Sigmoid colon (tissue), 7 donors: ENCODE results near the gene CATSPERD. TPM values are rescaled to one million over a fixed set of nuclear protein-coding genes. Genes with fewer than 3 reads are reported as not detected.

Experiments
- DNase-seq: peaks from one replicate; pipeline ENCODE4 v3.0.0-alpha.2; 2019
- H3K27ac ChIP-seq, 4 donors: fragments of 200-600 bp; sonication (generic); one replicate each; pipeline ENCODE4 v1.5.1; 2016 to 2019; ENCODE audit warnings: mild to moderate bottlenecking in 1 of 4
- H3K27me3 ChIP-seq, 3 donors: fragments of 200-600 bp; sonication (generic); one replicate each; pipeline ENCODE4 v1.5.1; 2019; ENCODE audit warnings: mild to moderate bottlenecking in 1 of 3
- H3K36me3 ChIP-seq, 4 donors: fragments of 200-600 bp; sonication (generic); one replicate each; pipeline ENCODE4 v1.5.1; 2016 to 2019
- H3K4me1 ChIP-seq, 4 donors: fragments of 200-600 bp; sonication (generic); one replicate each; pipeline ENCODE4 v1.5.1; 2017 to 2019
- H3K4me3 ChIP-seq, 4 donors: fragments of 200-600 bp; sonication (generic); one replicate each; pipeline ENCODE4 v1.5.1; 2017 to 2019; ENCODE audit warnings: mild to moderate bottlenecking in 2 of 4, moderate library complexity in 1 of 4
- H3K9me3 ChIP-seq, 4 donors: fragments of 200-600 bp in 3 of 4; sonication (generic) in 3 of 4; one replicate each; pipeline versions ENCODE4 v1.5.1 to v1.6.1; 2013 to 2019
- EP300 ChIP-seq, 4 donors: sonication (generic); formaldehyde crosslinking; IDR thresholded peaks; one replicate each; pipeline ENCODE4 v1.6.1; 2017; ENCODE audit warnings: antibody characterized with exemption in 4 of 4
- POLR2A ChIP-seq, 2 donors: fragments of 450-650 bp; IDR thresholded peaks; one replicate each; pipeline ENCODE4 v1.6.1; 2016; ENCODE audit warnings: antibody characterized with exemption in 2 of 2, mild to moderate bottlenecking in 2 of 2, moderate library complexity in 2 of 2
- POLR2AphosphoS5 ChIP-seq, 4 donors: sonication (generic); formaldehyde crosslinking; IDR thresholded peaks; one replicate each; pipeline ENCODE4 v1.6.1; 2017; ENCODE audit warnings: antibody characterized with exemption in 4 of 4
- WGBS, 2 donors: extraction: QIAGEN DNeasy Blood & Tissue Kit; methylation state at CpG; one replicate each; pipeline ENCODE4 v1.1.7; 2013; 5-methylcytosine and 5-hydroxymethylcytosine counted together
- intact Hi-C: fragments of 100-400 bp; cut with DNase I; formaldehyde crosslinking; loops from one replicate; pipeline ENCODE4 v1.15.1; 2023
- polyA plus RNA-seq, 3 donors: library from polyadenylated mRNA; stranded (reverse); fragments of 200-250 nt; gene quantifications; one replicate each; pipeline ENCODE4 v1.2.3, GENCODE V29; 2013
- total RNA-seq, 4 donors: library from RNA; depleted of rRNA; stranded (reverse); fragments of >200 nt; gene quantifications; one replicate each; pipeline ENCODE4 v1.1.0, GENCODE V29; 2016
- TF ChIP-seq, protein P1 (sequence below), 4 experiments: fragments of 450-650 bp in 3 of 4; fragments of 200-600 bp in 1 of 4; IDR thresholded peaks; one replicate each; pipeline ENCODE4 v1.5.1; 2016 to 2019; ENCODE audit warnings: antibody characterized with exemption in 4 of 4, mild to moderate bottlenecking in 3 of 4, moderate library complexity in 2 of 4
- donor health status: healthy with polysubstance abuse.
- donor health status: Bipolar disorder and iron deficiency.
- donor health status: healthy.

CATSPERD gene
- total and polyA plus RNA-seq, 7 donors = not detected

GRCh38 chr19:5825178-5825577, 104.7 kb downstream of the CATSPERD start:
- 88 to 95% methylated on average over 21 of the region's 21 CpGs for WGBS, 2 donors
- TF ChIP-seq POLR2A (IDR thresholded peaks at IDR 0.05) (no peak), EP300 (IDR thresholded peaks at IDR 0.05) (no peak), POLR2AphosphoS5 (IDR thresholded peaks at IDR 0.05) (no peak)
- TF ChIP-seq, protein P1, sequence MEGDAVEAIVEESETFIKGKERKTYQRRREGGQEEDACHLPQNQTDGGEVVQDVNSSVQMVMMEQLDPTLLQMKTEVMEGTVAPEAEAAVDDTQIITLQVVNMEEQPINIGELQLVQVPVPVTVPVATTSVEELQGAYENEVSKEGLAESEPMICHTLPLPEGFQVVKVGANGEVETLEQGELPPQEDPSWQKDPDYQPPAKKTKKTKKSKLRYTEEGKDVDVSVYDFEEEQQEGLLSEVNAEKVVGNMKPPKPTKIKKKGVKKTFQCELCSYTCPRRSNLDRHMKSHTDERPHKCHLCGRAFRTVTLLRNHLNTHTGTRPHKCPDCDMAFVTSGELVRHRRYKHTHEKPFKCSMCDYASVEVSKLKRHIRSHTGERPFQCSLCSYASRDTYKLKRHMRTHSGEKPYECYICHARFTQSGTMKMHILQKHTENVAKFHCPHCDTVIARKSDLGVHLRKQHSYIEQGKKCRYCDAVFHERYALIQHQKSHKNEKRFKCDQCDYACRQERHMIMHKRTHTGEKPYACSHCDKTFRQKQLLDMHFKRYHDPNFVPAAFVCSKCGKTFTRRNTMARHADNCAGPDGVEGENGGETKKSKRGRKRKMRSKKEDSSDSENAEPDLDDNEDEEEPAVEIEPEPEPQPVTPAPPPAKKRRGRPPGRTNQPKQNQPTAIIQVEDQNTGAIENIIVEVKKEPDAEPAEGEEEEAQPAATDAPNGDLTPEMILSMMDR (IDR thresholded peaks at IDR 0.05) = no peak
- peaks cover 0 to 49% (median 46%) of the 10 kb centered on the region in 4 donors for H3K4me1 ChIP-seq
- DNase-seq = no peak
- H3K4me3 ChIP-seq = no peak overlapping the region
- no peaks in the 10 kb centered on the region for H3K9me3 ChIP-seq
- H3K36me3 ChIP-seq = no peaks in the 10 kb centered on the region
- intact Hi-C loops = loop anchor here (1.0 kb wide), 1 partner anchor 19 kb away; no protein-coding TSS in a partner anchor
- H3K27ac ChIP-seq = no peak overlapping the region
- H3K27me3 ChIP-seq = peaks cover 0 to 5% (median 0%) of the 10 kb centered on the region in 3 donors

- TF ChIP-seq POLR2AphosphoS5 (IDR thresholded peaks at IDR 0.05) = peak in 2 of 4 donors; percentile 37 to 51
- no peak for TF ChIP-seq POLR2A (IDR thresholded peaks at IDR 0.05)
- no peak for TF ChIP-seq EP300 (IDR thresholded peaks at IDR 0.05)
- TF ChIP-seq, protein P1 (IDR thresholded peaks at IDR 0.05) = peak in 3 of 4 experiments; percentile 11 to 22 (median 20)
- H3K36me3 ChIP-seq = no peaks in the 10 kb centered on the region
- peak; percentile 91 for DNase-seq
- 11 to 14% methylated on average over 24 of the region's 24 CpGs for WGBS, 2 donors
- no peak overlapping the region for H3K4me3 ChIP-seq
- H3K27ac ChIP-seq = peak overlapping the region; percentile 87 to 96 (median 92)
- H3K9me3 ChIP-seq = no peaks in the 10 kb centered on the region
- peaks cover 0 to 45% (median 43%) of the 10 kb centered on the region in 4 donors for H3K4me1 ChIP-seq
- intact Hi-C loops = no loop called here
- peaks cover 0 to 5% (median 0%) of the 10 kb centered on the region in 3 donors for H3K27me3 ChIP-seq
Observed at GRCh38 chr19:5826531-5827341, 106.3 kb downstream of the CATSPERD start.

DNA sequence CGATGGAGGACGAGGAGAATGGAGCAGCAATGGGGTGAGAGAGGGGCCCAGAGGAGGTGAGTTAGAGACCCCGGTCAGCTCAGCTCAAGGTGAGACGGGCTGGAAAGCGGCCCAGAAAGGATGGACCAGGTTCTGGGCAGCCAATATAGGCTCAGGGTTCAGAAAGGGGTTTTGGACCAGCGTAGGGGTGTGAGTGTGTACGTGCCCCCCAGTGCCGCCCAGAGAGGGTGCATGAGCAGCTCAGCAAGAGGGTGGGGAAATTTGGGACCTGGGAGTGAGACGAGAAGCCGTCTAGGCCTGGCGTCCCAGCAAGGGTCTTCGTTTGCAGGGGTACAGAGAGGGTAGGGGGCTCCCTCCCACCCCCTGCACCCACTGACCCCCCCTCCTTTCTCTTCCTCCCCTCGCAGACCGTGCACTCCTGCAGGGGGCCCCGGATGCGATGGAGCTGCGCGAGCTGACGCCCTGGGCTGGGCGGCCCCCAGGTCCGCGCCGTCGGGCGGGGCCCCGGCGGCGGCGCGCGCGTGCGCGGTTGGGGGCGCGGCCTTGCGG, 107.0 kb downstream of the CATSPERD start:
- Histone ChIP-seq H3K4me1 (peaks cover 0 to 39% (median 36%) of the 10 kb centered on the region in 4 donors), H3K27me3 (peaks cover 0 to 5% (median 0%) of the 10 kb centered on the region in 3 donors), H3K9me3 (no peaks in the 10 kb centered on the region), H3K36me3 (no peaks in the 10 kb centered on the region), H3K4me3 (peak overlapping the region in 3 of 4 donors; percentile 46 to 57 (median 51)), H3K27ac (peak overlapping the region; percentile 87 to 96 (median 92))
- no peak for DNase-seq
- no peak for TF ChIP-seq EP300 (IDR thresholded peaks at IDR 0.05)
- 17 to 18% methylated on average over 37 of the region's 37 CpGs for WGBS, 2 donors
- intact Hi-C loops = no loop called here

GRCh38 chr19:5827891-5828660, 107.6 kb downstream of the CATSPERD start:
- WGBS, 2 donors = 3 to 10% methylated on average over 91 of the region's 91 CpGs
- intact Hi-C loops = loop anchor here (2.0 kb wide), 2 partner anchors 53 to 63 kb away; no protein-coding TSS in a partner anchor
- Histone ChIP-seq H3K4me3 (peak overlapping the region; percentile 38 to 57 (median 48)), H3K27ac (peak overlapping the region; percentile 87 to 96 (median 92)), H3K4me1 (peaks cover 0 to 35% (median 33%) of the 10 kb centered on the region in 4 donors), H3K36me3 (no peaks in the 10 kb centered on the region), H3K27me3 (peaks cover 0 to 5% (median 0%) of the 10 kb centered on the region in 3 donors), H3K9me3 (no peaks in the 10 kb centered on the region)
- peak; percentile 96 for DNase-seq
- TF ChIP-seq POLR2A (IDR thresholded peaks at IDR 0.05) (peak; percentile 80 to 95), EP300 (IDR thresholded peaks at IDR 0.05) (peak in 1 of 4 donors; percentile 53), POLR2AphosphoS5 (IDR thresholded peaks at IDR 0.05) (peak; percentile 96 to 98 (median 98))
- TF ChIP-seq, protein P1 (IDR thresholded peaks at IDR 0.05) = no peak

Other genes starting within 250 kb of the CATSPERD start
- under 1 TPM in 3 of 4 donors, not detected in 1; 0.33 to 0.55 (median 0.41) TPM for gene TINCR, start 152.7 kb upstream of the CATSPERD start, total RNA-seq
- gene TINCR, start 152.7 kb upstream of the CATSPERD start, polyA plus RNA-seq = 10 to 100 TPM in 2 of 3 donors, 1 to 10 TPM in 1; 2.8 to 27.5 (median 12.0) TPM
- gene SAFB2, start 97.9 kb upstream of the CATSPERD start, total RNA-seq = 10 to 100 TPM; 22.8 to 80.0 (median 38.1) TPM
- gene SAFB2, start 97.9 kb upstream of the CATSPERD start, polyA plus RNA-seq = 10 to 100 TPM; 22.2 to 58.8 (median 24.3) TPM
- 10 to 100 TPM; 48.9 to 75.9 (median 60.4) TPM for gene SAFB, start 97.6 kb upstream of the CATSPERD start, total RNA-seq
- gene SAFB, start 97.6 kb upstream of the CATSPERD start, polyA plus RNA-seq = 10 to 100 TPM; 25.7 to 64.1 (median 30.6) TPM
- gene MICOS13, start 40.1 kb upstream of the CATSPERD start, total RNA-seq = 10 to 100 TPM; 39.6 to 87.8 (median 61.7) TPM
- 100 to 1,000 TPM; 110 to 160 (median 120) TPM for gene MICOS13, start 40.1 kb upstream of the CATSPERD start, polyA plus RNA-seq
- 10 to 100 TPM; 19.9 to 37.1 (median 23.3) TPM for gene HSD11B1L, start 39.6 kb upstream of the CATSPERD start, total RNA-seq
- gene HSD11B1L, start 39.6 kb upstream of the CATSPERD start, polyA plus RNA-seq = 1 to 10 TPM; 4.2 to 8.4 (median 6.3) TPM
- gene RPL36, start 30.3 kb upstream of the CATSPERD start, total RNA-seq = 1,000 to 10,000 TPM in 2 of 4 donors, 100 to 1,000 TPM in 2; 593 to 1,408 (median 902) TPM
- gene RPL36, start 30.3 kb upstream of the CATSPERD start, polyA plus RNA-seq = 1,000 to 10,000 TPM; 1,490 to 2,228 (median 1,816) TPM
- 10 to 100 TPM; 30.5 to 48.5 (median 36.6) TPM for gene LONP1, start 491 bp upstream of the CATSPERD start, total RNA-seq
- 10 to 100 TPM; 24.0 to 62.6 (median 29.1) TPM for gene LONP1, start 491 bp upstream of the CATSPERD start, polyA plus RNA-seq
- 1 to 10 TPM in 1 of 4 donors, under 1 TPM in 1, not detected in 2; 0.71 to 1.1 TPM for gene PRR22, start 64.1 kb downstream of the CATSPERD start, total RNA-seq
- gene PRR22, start 64.1 kb downstream of the CATSPERD start, polyA plus RNA-seq = 1 to 10 TPM in 1 of 3 donors, under 1 TPM in 1, not detected in 1; 0.60 to 9.2 TPM
- gene DUS3L, start 70.5 kb downstream of the CATSPERD start, total RNA-seq = 10 to 100 TPM; 26.7 to 37.4 (median 31.7) TPM
- gene DUS3L, start 70.5 kb downstream of the CATSPERD start, polyA plus RNA-seq = 10 to 100 TPM in 2 of 3 donors, 1 to 10 TPM in 1; 8.3 to 42.0 (median 15.0) TPM
- 10 to 100 TPM in 1 of 4 donors, 1 to 10 TPM in 3; 6.1 to 12.2 (median 6.6) TPM for gene NRTN, start 84.4 kb downstream of the CATSPERD start, total RNA-seq
- gene NRTN, start 84.4 kb downstream of the CATSPERD start, polyA plus RNA-seq = 1 to 10 TPM in 1 of 3 donors, not detected in 2; 1.7 TPM
- not detected for gene FUT6, start 119.1 kb downstream of the CATSPERD start, total RNA-seq
- 10 to 100 TPM; 14.8 to 61.1 (median 21.0) TPM for gene FUT6, start 119.1 kb downstream of the CATSPERD start, polyA plus RNA-seq
- gene FUT3, start 130.8 kb downstream of the CATSPERD start, total RNA-seq = under 1 TPM in 1 of 4 donors, not detected in 3; 0.83 TPM
- 100 to 1,000 TPM in 1 of 3 donors, 10 to 100 TPM in 2; 24.6 to 168 (median 34.4) TPM for gene FUT3, start 130.8 kb downstream of the CATSPERD start, polyA plus RNA-seq
- not detected for gene FUT5, start 149.9 kb downstream of the CATSPERD start, total RNA-seq
- not detected for gene FUT5, start 149.9 kb downstream of the CATSPERD start, polyA plus RNA-seq
- gene NDUFA11, start 183.2 kb downstream of the CATSPERD start, total RNA-seq = 100 to 1,000 TPM; 242 to 447 (median 353) TPM
- gene NDUFA11, start 183.2 kb downstream of the CATSPERD start, polyA plus RNA-seq = 100 to 1,000 TPM; 363 to 450 (median 395) TPM
- 10 to 100 TPM in 1 of 4 donors, 1 to 10 TPM in 3; 6.1 to 14.4 (median 8.1) TPM for gene VMAC, start 184.2 kb downstream of the CATSPERD start, total RNA-seq
- gene VMAC, start 184.2 kb downstream of the CATSPERD start, polyA plus RNA-seq = 1 to 10 TPM; 1.6 to 6.4 (median 2.4) TPM
- gene CAPS, start 193.6 kb downstream of the CATSPERD start, total RNA-seq = 10 to 100 TPM in 2 of 4 donors, 1 to 10 TPM in 2; 4.9 to 18.6 (median 9.7) TPM
- 10 to 100 TPM in 1 of 3 donors, 1 to 10 TPM in 2; 3.6 to 13.7 (median 3.7) TPM for gene CAPS, start 193.6 kb downstream of the CATSPERD start, polyA plus RNA-seq